Kidney tubule cell (primary cell): ENCODE measurements around the gene UFM1.
"Not testable (repeated sequence)": the region's sequence is repeated elsewhere in the genome, so short reads cannot be mapped to it uniquely, and the experiment has no call there.

ENCODE experiments used
- DNase-seq: peaks from one replicate; pipeline ENCODE4 v3.0.0-alpha.2; 2018; ENCODE audit warnings: low spot score

UFM1 gene

GRCh38 chr13:38349390-38350113 lies at the start of gene UFM1:
TSS of gene UFM1 (plus strand) at chr13:38349851. CDS start at chr13:38349920, 69 bp downstream.
- peak; percentile 96 for DNase-seq

GRCh38 chr13:38301236-38301635 lies 48.4 kb upstream of the UFM1 start:
- peak; percentile 48 for DNase-seq

GRCh38 chr13:38303816-38304320 lies 45.8 kb upstream of the UFM1 start:
- DNase-seq: no peak

GRCh38 chr13:38308736-38309135 lies 40.9 kb upstream of the UFM1 start:
- peak; percentile 77 for DNase-seq

GRCh38 chr13:38309397-38309796 lies 40.3 kb upstream of the UFM1 start:
- peak; percentile 60 for DNase-seq

GRCh38 chr13:38311175-38311574 lies 38.5 kb upstream of the UFM1 start:
- DNase-seq: not testable (repeated sequence)

GRCh38 chr13:38316129-38316528 lies 33.5 kb upstream of the UFM1 start:
- DNase-seq: no peak

- no peak for DNase-seq
Observed at GRCh38 chr13:38321654-38322053, 28.0 kb upstream of the UFM1 start.

GRCh38 chr13:38325426-38325825 lies 24.2 kb upstream of the UFM1 start:
- DNase-seq: no peak

GRCh38 chr13:38328699-38329098 lies 21.0 kb upstream of the UFM1 start:
- DNase-seq: no peak

GRCh38 chr13:38334845-38335244 lies 14.8 kb upstream of the UFM1 start:
- DNase-seq: peak; percentile 6

GRCh38 chr13:38338089-38338488 lies 11.6 kb upstream of the UFM1 start:
- no peak for DNase-seq

- no peak for DNase-seq
Observed at GRCh38 chr13:38340624-38341023, 9.0 kb upstream of the UFM1 start.

GRCh38 chr13:38341149-38341692 lies 8.4 kb upstream of the UFM1 start:
- no peak for DNase-seq

- DNase-seq: no peak
Observed at GRCh38 chr13:38346764-38347163, 2.9 kb upstream of the UFM1 start.

GRCh38 chr13:38348861-38349389 lies 726 bp upstream of the UFM1 start:
- peak; percentile 73 for DNase-seq

- peak; percentile 72 for DNase-seq
Observed at GRCh38 chr13:38350114-38350617, 515 bp downstream of the UFM1 start.

GRCh38 chr13:38355595-38356119 lies 6.0 kb downstream of the UFM1 start:
- DNase-seq: no peak

GRCh38 chr13:38358684-38359083 lies 9.0 kb downstream of the UFM1 start:
- no peak for DNase-seq

GRCh38 chr13:38361542-38362262 lies 12.1 kb downstream of the UFM1 start:
- DNase-seq: no peak

GRCh38 chr13:38363219-38363618 lies 13.6 kb downstream of the UFM1 start:
- DNase-seq: no peak

GRCh38 chr13:38363746-38364145 lies 14.1 kb downstream of the UFM1 start:
- DNase-seq: not testable (repeated sequence)
